ENCODE measurements around the gene BTBD8.
"Not testable (repeated sequence)": the region's sequence is repeated elsewhere in the genome, so short reads cannot be mapped to it uniquely, and the experiment has no call there.

BTBD8 gene

GRCh38 chr1:92080128-92080985 lies at the start of gene BTBD8:
BTBD8 (plus strand) TSS chr1:92080345; CDS start chr1:92080572, 227 bp downstream.
- peak; percentile 59 to 63 for DNase-seq

- DNase-seq: peak; percentile 30 to 45
Measured at GRCh38 chr1:92030656-92031107, 49.5 kb upstream of the BTBD8 start.

- no peak for DNase-seq
Measured at GRCh38 chr1:92031281-92032110, 48.6 kb upstream of the BTBD8 start.

GRCh38 chr1:92037400-92037799 lies 42.7 kb upstream of the BTBD8 start:
- DNase-seq: no peak

GRCh38 chr1:92038695-92039346 lies 41.3 kb upstream of the BTBD8 start:
- no peak for DNase-seq

GRCh38 chr1:92040971-92041370 lies 39.2 kb upstream of the BTBD8 start:
- DNase-seq: no peak

- DNase-seq: peak; percentile 1 to 6
Measured at GRCh38 chr1:92043621-92044020, 36.5 kb upstream of the BTBD8 start.

GRCh38 chr1:92045766-92046495 lies 34.2 kb upstream of the BTBD8 start:
- DNase-seq: no peak

GRCh38 chr1:92051948-92052347 lies 28.2 kb upstream of the BTBD8 start:
- no peak for DNase-seq

- DNase-seq: no peak
Measured at GRCh38 chr1:92065042-92065441, 15.1 kb upstream of the BTBD8 start.

GRCh38 chr1:92066321-92066720 lies 13.8 kb upstream of the BTBD8 start:
- no peak for DNase-seq

- no peak for DNase-seq
Measured at GRCh38 chr1:92070892-92071291, 9.3 kb upstream of the BTBD8 start.

- not testable (repeated sequence) for DNase-seq
Measured at GRCh38 chr1:92074446-92074845, 5.7 kb upstream of the BTBD8 start.

GRCh38 chr1:92075311-92075710 lies 4.8 kb upstream of the BTBD8 start, which contains the start of gene SETSIP:
SETSIP (minus strand) TSS chr1:92075411; CDS start chr1:92075411, 0 bp downstream.
- DNase-seq: no peak

GRCh38 chr1:92076363-92076762 lies 3.8 kb upstream of the BTBD8 start:
- no peak for DNase-seq

- DNase-seq: not testable (repeated sequence)
Measured at GRCh38 chr1:92078077-92078476, 2.1 kb upstream of the BTBD8 start.

GRCh38 chr1:92079441-92079840 lies 704 bp upstream of the BTBD8 start:
- no peak for DNase-seq

- DNase-seq: no peak
Measured at GRCh38 chr1:92081031-92081430, 886 bp downstream of the BTBD8 start.

GRCh38 chr1:92084651-92085050 lies 4.5 kb downstream of the BTBD8 start:
- no peak for DNase-seq

GRCh38 chr1:92085727-92086126 lies 5.6 kb downstream of the BTBD8 start:
- no peak for DNase-seq

GRCh38 chr1:92087542-92087941 lies 7.4 kb downstream of the BTBD8 start:
- peak in 1 of 2 experiments; percentile 17 for DNase-seq

- no peak for DNase-seq
Measured at GRCh38 chr1:92091625-92092024, 11.5 kb downstream of the BTBD8 start.
